ENCODE data around the gene ACTR3.

ACTR3 gene

GRCh38 chr2:114010001-114010400, 120.1 kb downstream of the ACTR3 start:
- no peak for DNase-seq (ENCODE audit: low spot score)
- TF ChIP-seq CTCF (IDR thresholded peaks at IDR 0.05; ENCODE audit: borderline replicate concordance, control extremely low read depth, extremely low read depth, insufficient read depth, missing control alignments): no peak

GRCh38 chr2:114011713-114012112, 121.8 kb downstream of the ACTR3 start:
- no peak for DNase-seq (ENCODE audit: low spot score)
- TF ChIP-seq CTCF (IDR thresholded peaks at IDR 0.05; ENCODE audit: borderline replicate concordance, control extremely low read depth, extremely low read depth, insufficient read depth, missing control alignments): no peak
- in situ Hi-C loops (cut with MboI; ENCODE audit: low sequenced_read_pairs, unreplicated experiment): no loop called here

More at GRCh38 chr2:114010001-114010400, 120.1 kb downstream of the ACTR3 start:
- in situ Hi-C loops (cut with MboI; ENCODE audit: low sequenced_read_pairs, unreplicated experiment): no loop called here
